ENCODE results near the gene SEC11A.
"Not testable (repeated sequence)": the region's sequence is repeated elsewhere in the genome, so short reads cannot be mapped to it uniquely, and the experiment has no call there.

The SEC11A gene

GRCh38 chr15:84716036-84716732 is at the start of gene SEC11A:
Gene SEC11A, minus strand, starts transcription at chr15:84716139. Its CDS starts 64 bp downstream, at chr15:84716075.
- peak; percentile 53 for DNase-seq

- no peak for DNase-seq
Observed at GRCh38 chr15:84765675-84766074, 49.7 kb upstream of the SEC11A start.

- DNase-seq: no peak
Observed at GRCh38 chr15:84764989-84765388, 49.0 kb upstream of the SEC11A start.

- DNase-seq: no peak
Observed at GRCh38 chr15:84764585-84764984, 48.6 kb upstream of the SEC11A start.

GRCh38 chr15:84762840-84763572 is 47.1 kb upstream of the SEC11A start:
- no peak for DNase-seq

GRCh38 chr15:84761607-84762131 is 45.7 kb upstream of the SEC11A start:
- no peak for DNase-seq

GRCh38 chr15:84760219-84760618 is 44.3 kb upstream of the SEC11A start:
- no peak for DNase-seq

GRCh38 chr15:84759018-84759417 is 43.1 kb upstream of the SEC11A start:
- no peak for DNase-seq

- DNase-seq: no peak
Observed at GRCh38 chr15:84755736-84756527, 40.0 kb upstream of the SEC11A start.

GRCh38 chr15:84754889-84755288 is 39.0 kb upstream of the SEC11A start:
- not testable (repeated sequence) for DNase-seq

- no peak for DNase-seq
Observed at GRCh38 chr15:84752700-84753099, 36.8 kb upstream of the SEC11A start.

GRCh38 chr15:84752195-84752594 is 36.3 kb upstream of the SEC11A start:
- DNase-seq: no peak

GRCh38 chr15:84751721-84752120 is 35.8 kb upstream of the SEC11A start:
- not testable (repeated sequence) for DNase-seq

GRCh38 chr15:84750583-84751092 is 34.7 kb upstream of the SEC11A start:
- DNase-seq: peak; percentile 45

- DNase-seq: peak; percentile 21
Observed at GRCh38 chr15:84749111-84749991, 33.4 kb upstream of the SEC11A start.

- no peak for DNase-seq
Observed at GRCh38 chr15:84748274-84749110, 32.6 kb upstream of the SEC11A start, which contains the start of gene ZNF592. Gene ZNF592, plus strand, starts transcription at chr15:84748592. Its CDS starts 34,084 bp downstream, at chr15:84782676.

- no peak for DNase-seq
Observed at GRCh38 chr15:84747416-84748273, 31.7 kb upstream of the SEC11A start.

GRCh38 chr15:84741121-84741520 is 25.2 kb upstream of the SEC11A start:
- no peak for DNase-seq

GRCh38 chr15:84740691-84741090 is 24.8 kb upstream of the SEC11A start:
- DNase-seq: no peak

GRCh38 chr15:84737005-84737404 is 21.1 kb upstream of the SEC11A start:
- no peak for DNase-seq

All from SIG-M5 (cell line).